Mucosa of rectum (tissue), 2 donors: ENCODE measurements around the gene MRPS30.

ENCODE experiments used
- H3K27ac ChIP-seq, 2 donors: one replicate each; pipeline ENCODE4 v1.7.0; 2013; ENCODE audit warnings: inconsistent platforms in 2 of 2, low read depth in 2 of 2, low read length in 2 of 2
- H3K27me3 ChIP-seq, 2 donors: one replicate each; pipeline ENCODE4 v1.7.0; 2013; ENCODE audit warnings: low read length in 2 of 2; ENCODE audit not compliant: control insufficient read depth in 2 of 2, insufficient read depth in 2 of 2
- H3K36me3 ChIP-seq, 2 donors: one replicate each; pipeline ENCODE4 v1.7.0; 2013; ENCODE audit warnings: low read length in 2 of 2; ENCODE audit not compliant: control insufficient read depth in 2 of 2, insufficient read depth in 2 of 2
- H3K4me1 ChIP-seq, 2 donors: one replicate each; pipeline ENCODE4 v1.7.0; 2013; ENCODE audit warnings: low read length in 2 of 2, mild to moderate bottlenecking in 1 of 2; ENCODE audit not compliant: control insufficient read depth in 2 of 2, insufficient read depth in 2 of 2
- H3K4me3 ChIP-seq, 2 donors: one replicate each; pipeline ENCODE4 v1.7.0; 2013; ENCODE audit warnings: low read length in 2 of 2
- H3K9ac ChIP-seq, 2 donors: one replicate each; pipeline ENCODE4 v1.7.0; 2013; ENCODE audit warnings: low read length in 2 of 2, low read depth in 1 of 2, mild to moderate bottlenecking in 1 of 2
- H3K9me3 ChIP-seq, 2 donors: one replicate each; pipeline ENCODE4 v1.7.0; 2013; ENCODE audit warnings: low read length in 2 of 2; ENCODE audit not compliant: control insufficient read depth in 2 of 2
- donor health status: healthy.
- donor health status: Normal muscosa, but diverticular disease.

MRPS30 gene

DNA sequence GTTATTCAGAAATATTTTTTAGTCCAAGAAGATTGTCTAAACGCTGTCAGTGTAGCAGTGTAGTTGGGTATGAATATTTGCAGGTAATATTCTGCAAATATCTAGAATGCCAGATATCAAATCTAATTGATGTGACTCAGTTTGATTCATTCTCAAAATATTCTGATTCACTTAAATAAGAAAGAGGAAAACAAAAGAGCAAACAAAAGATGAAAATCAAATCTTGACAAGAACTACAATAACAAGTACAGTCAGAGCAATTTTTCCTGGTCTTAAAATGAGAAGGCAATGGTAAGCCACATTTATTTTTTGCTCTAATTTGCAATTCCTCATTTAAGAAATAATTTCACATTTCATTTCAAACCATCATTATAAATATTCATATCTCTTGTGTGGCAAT lies 36.0 kb downstream of the MRPS30 start:
- Histone ChIP-seq H3K9me3 (no peaks in the 10 kb centered on the region), H3K36me3 (no peaks in the 10 kb centered on the region), H3K27ac (no peak overlapping the region), H3K9ac (no peak overlapping the region), H3K4me3 (no peak overlapping the region), H3K27me3 (no peaks in the 10 kb centered on the region), H3K4me1 (no peaks in the 10 kb centered on the region)

DNA sequence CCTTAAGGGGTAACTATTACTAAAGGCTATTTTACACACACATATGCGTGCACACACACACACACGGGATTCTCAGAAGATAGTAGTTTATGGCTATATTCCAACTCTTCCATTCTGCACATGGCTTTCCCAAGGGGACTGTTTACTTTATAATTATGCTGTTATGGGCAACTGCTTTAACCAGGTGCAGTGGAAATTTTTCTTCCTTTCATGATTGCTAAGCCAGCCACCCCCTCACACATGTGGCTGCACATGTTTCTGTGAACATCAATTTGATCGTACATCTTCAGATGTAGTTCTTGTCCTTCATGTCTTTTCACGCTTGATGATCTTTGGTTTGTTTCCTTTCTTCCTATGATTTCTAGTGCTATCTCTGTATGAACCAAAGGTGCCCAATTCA lies 37.0 kb downstream of the MRPS30 start:
- H3K27me3 ChIP-seq, result no peaks in the 10 kb centered on the region
- no peaks in the 10 kb centered on the region for H3K36me3 ChIP-seq
- no peak overlapping the region for H3K4me3 ChIP-seq
- H3K9me3 ChIP-seq, result no peaks in the 10 kb centered on the region
- no peaks in the 10 kb centered on the region for H3K4me1 ChIP-seq
- no peak overlapping the region for H3K9ac ChIP-seq
- no peak overlapping the region for H3K27ac ChIP-seq

DNA sequence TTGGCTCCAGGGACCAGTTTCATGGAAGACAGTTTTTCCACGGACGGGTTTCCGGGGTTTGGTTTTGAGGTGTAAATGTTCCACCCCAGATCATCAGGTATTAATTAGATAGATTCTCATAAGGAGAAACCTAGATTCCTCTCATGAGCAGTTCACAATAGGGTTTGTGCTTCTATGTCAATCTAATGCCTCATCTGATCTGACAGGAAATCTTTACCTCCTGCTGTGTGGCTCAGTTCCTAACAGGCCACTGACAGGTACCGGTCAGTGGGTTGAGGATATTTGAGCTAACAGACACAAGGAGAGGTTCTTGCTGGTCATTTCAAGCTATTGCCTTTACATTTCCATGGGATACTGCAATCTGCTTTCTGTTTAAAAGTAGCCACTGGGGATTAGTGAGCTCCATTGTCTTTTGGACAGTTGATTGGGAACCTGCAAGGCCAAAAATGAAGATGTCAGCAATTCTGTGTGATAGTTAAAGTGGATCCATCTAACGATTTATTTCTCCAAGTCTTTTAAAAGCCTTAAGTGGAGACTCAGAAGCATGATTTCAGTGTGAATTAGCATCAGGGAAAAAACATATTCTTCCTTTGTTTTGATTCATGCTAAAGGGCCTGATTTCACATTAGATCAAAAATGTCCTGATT lies 38.6 kb downstream of the MRPS30 start:
- Histone ChIP-seq H3K27ac (no peak overlapping the region), H3K4me3 (no peak overlapping the region), H3K9me3 (no peaks in the 10 kb centered on the region), H3K27me3 (no peaks in the 10 kb centered on the region), H3K36me3 (no peaks in the 10 kb centered on the region), H3K4me1 (no peaks in the 10 kb centered on the region), H3K9ac (no peak overlapping the region)

DNA sequence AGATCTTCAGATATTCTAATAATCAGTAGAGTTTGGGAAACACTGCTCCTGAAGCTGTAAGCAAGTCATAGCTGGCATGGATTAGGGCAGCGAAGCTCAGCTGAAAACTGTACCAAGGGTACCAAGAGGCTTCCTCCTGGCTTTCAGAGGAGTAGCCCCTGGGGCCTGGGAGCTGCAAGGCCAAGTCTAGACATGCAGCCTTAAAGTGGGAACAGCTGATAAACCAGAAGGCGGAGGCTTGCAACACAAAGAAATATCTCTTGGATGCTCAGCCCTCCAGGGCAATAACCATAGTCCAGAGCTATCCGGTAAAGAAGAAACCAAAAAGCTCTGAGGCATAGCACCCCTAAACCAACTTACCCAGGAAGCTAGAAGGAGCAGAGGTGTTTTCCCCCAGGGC lies 51.5 kb downstream of the MRPS30 start:
- Histone ChIP-seq H3K4me1 (no peaks in the 10 kb centered on the region), H3K27ac (no peak overlapping the region), H3K9me3 (no peaks in the 10 kb centered on the region), H3K9ac (no peak overlapping the region), H3K4me3 (no peak overlapping the region), H3K27me3 (no peaks in the 10 kb centered on the region), H3K36me3 (no peaks in the 10 kb centered on the region)

DNA sequence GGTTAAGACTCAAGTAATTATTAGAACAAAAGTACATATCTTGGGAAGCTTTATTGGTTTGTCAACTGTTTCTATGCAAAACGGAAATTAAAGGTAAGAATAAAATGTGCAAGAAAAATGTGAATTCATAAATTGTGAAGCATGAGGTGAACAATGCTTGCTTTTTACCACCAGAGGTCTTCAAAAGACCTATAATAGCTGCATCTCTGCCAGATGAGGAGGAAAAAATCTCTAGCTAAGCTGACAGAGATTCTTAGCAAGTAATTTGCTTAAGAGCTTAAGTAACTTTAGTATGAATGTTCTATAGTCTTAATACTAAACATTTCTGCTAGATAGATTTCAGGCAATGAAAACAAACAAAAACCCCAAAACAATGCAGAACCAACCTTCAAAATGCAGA lies 54.1 kb downstream of the MRPS30 start:
- H3K36me3 ChIP-seq, result no peaks in the 10 kb centered on the region
- H3K27ac ChIP-seq, result no peak overlapping the region
- H3K9ac ChIP-seq, result no peak overlapping the region

More for the DNA sequence above, 54.1 kb downstream of the MRPS30 start:
- H3K9me3 ChIP-seq, result no peaks in the 10 kb centered on the region
- H3K4me3 ChIP-seq, result no peak overlapping the region
- no peaks in the 10 kb centered on the region for H3K27me3 ChIP-seq
- H3K4me1 ChIP-seq, result no peaks in the 10 kb centered on the region
